ENCODE measurements around the gene EBF3. TPM values are rescaled to one million over a fixed set of nuclear protein-coding genes. Genes with fewer than 3 reads are reported as not detected.
A peak's percentile ranks its signal among the peaks of the same experiment; 100 is the strongest.

Gene EBF3
- polyA plus RNA-seq, 6 donors from 2014 or later: not detected

GRCh38 chr10:129896860-129897200 is 67.2 kb downstream of the EBF3 start:
- Mint-ChIP-seq H3K27ac (no peak overlapping the region), H3K4me3 (no peak overlapping the region), H3K27me3 (peaks cover 9 to 37% (median 20%) of the 10 kb centered on the region in 3 donors), H3K4me1 (no peaks in the 10 kb centered on the region), H3K36me3 (no peaks in the 10 kb centered on the region), H3K9me3 (no peaks in the 10 kb centered on the region)
- DNase-seq (no peak), ATAC-seq (ENCODE audit: low read depth in 2 of 2) (no peak)

GRCh38 chr10:129896136-129896859 is 67.8 kb downstream of the EBF3 start:
- DNase-seq (no peak), ATAC-seq (ENCODE audit: low read depth in 2 of 2) (no peak)
- Mint-ChIP-seq H3K36me3 (no peaks in the 10 kb centered on the region), H3K4me1 (no peaks in the 10 kb centered on the region), H3K27ac (no peak overlapping the region), H3K9me3 (no peaks in the 10 kb centered on the region), H3K27me3 (peaks cover 9 to 34% (median 16%) of the 10 kb centered on the region in 3 donors), H3K4me3 (no peak overlapping the region)

GRCh38 chr10:129895811-129896135 is 68.3 kb downstream of the EBF3 start:
- Mint-ChIP-seq H3K4me3 (no peak overlapping the region), H3K36me3 (no peaks in the 10 kb centered on the region), H3K27me3 (peaks cover 9 to 31% (median 16%) of the 10 kb centered on the region in 3 donors), H3K9me3 (no peaks in the 10 kb centered on the region), H3K27ac (no peak overlapping the region), H3K4me1 (no peaks in the 10 kb centered on the region)
- no peak for DNase-seq
- no peak for ATAC-seq (ENCODE audit: low read depth in 2 of 2)

- no peak for DNase-seq
- Mint-ChIP-seq H3K9me3 (no peaks in the 10 kb centered on the region), H3K27me3 (peaks cover 9 to 26% (median 13%) of the 10 kb centered on the region in 3 donors), H3K4me1 (no peaks in the 10 kb centered on the region), H3K27ac (no peak overlapping the region), H3K36me3 (no peaks in the 10 kb centered on the region), H3K4me3 (no peak overlapping the region)
- no peak for ATAC-seq (ENCODE audit: low read depth in 2 of 2)
These were observed 69.4 kb downstream of the EBF3 start for GRCh38 chr10:129894698-129895097.

- Mint-ChIP-seq H3K27ac (peak overlapping the region in 2 of 6 donors; percentile 12 to 15), H3K4me3 (no peak overlapping the region), H3K36me3 (no peaks in the 10 kb centered on the region), H3K4me1 (no peaks in the 10 kb centered on the region), H3K27me3 (peaks cover 4 to 16% (median 9%) of the 10 kb centered on the region in 3 donors), H3K9me3 (no peaks in the 10 kb centered on the region)
- DNase-seq (no peak), ATAC-seq (ENCODE audit: low read depth in 2 of 2) (no peak)
These were observed 70.7 kb downstream of the EBF3 start for GRCh38 chr10:129893104-129894089.

- no peak overlapping the region for H3K4me3 Mint-ChIP-seq
- H3K27me3 Mint-ChIP-seq: peaks cover 0 to 9% (median 8%) of the 10 kb centered on the region in 3 donors
- no peak for DNase-seq
- no peaks in the 10 kb centered on the region for H3K4me1 Mint-ChIP-seq
- no peak overlapping the region for H3K27ac Mint-ChIP-seq
- no peak for ATAC-seq (ENCODE audit: low read depth in 2 of 2)
- no peaks in the 10 kb centered on the region for H3K36me3 Mint-ChIP-seq
- no peaks in the 10 kb centered on the region for H3K9me3 Mint-ChIP-seq
These were observed 71.5 kb downstream of the EBF3 start for GRCh38 chr10:129892548-129893052.

- Mint-ChIP-seq H3K4me3 (no peak overlapping the region), H3K27me3 (peaks cover 0 to 12% (median 5%) of the 10 kb centered on the region in 3 donors), H3K27ac (no peak overlapping the region), H3K9me3 (no peaks in the 10 kb centered on the region), H3K36me3 (no peaks in the 10 kb centered on the region), H3K4me1 (no peaks in the 10 kb centered on the region)
- DNase-seq (no peak), ATAC-seq (ENCODE audit: low read depth in 2 of 2) (no peak)
These were observed 72.3 kb downstream of the EBF3 start for GRCh38 chr10:129891806-129892205.

GRCh38 chr10:129890170-129890569 is 73.9 kb downstream of the EBF3 start:
- H3K9me3 Mint-ChIP-seq: no peaks in the 10 kb centered on the region
- peak overlapping the region in 1 of 6 donors; percentile 76 for H3K27ac Mint-ChIP-seq
- no peak overlapping the region for H3K4me3 Mint-ChIP-seq
- DNase-seq: no peak
- no peaks in the 10 kb centered on the region for H3K36me3 Mint-ChIP-seq
- peaks cover 0 to 16% (median 5%) of the 10 kb centered on the region in 3 donors for H3K27me3 Mint-ChIP-seq
- ATAC-seq (ENCODE audit: low read depth in 2 of 2): no peak
- H3K4me1 Mint-ChIP-seq: no peaks in the 10 kb centered on the region

GRCh38 chr10:129888784-129889616 is 75.1 kb downstream of the EBF3 start:
- no peaks in the 10 kb centered on the region for H3K9me3 Mint-ChIP-seq
- ATAC-seq (ENCODE audit: low read depth in 2 of 2) (no peak), DNase-seq (no peak)
- no peak overlapping the region for H3K4me3 Mint-ChIP-seq
- no peak overlapping the region for H3K27ac Mint-ChIP-seq
- no peaks in the 10 kb centered on the region for H3K36me3 Mint-ChIP-seq
- H3K4me1 Mint-ChIP-seq: no peaks in the 10 kb centered on the region
- peaks cover 0 to 17% (median 0%) of the 10 kb centered on the region in 3 donors for H3K27me3 Mint-ChIP-seq

- Mint-ChIP-seq H3K36me3 (no peaks in the 10 kb centered on the region), H3K27me3 (peaks cover 0 to 17% (median 0%) of the 10 kb centered on the region in 3 donors), H3K4me3 (no peak overlapping the region), H3K27ac (no peak overlapping the region), H3K9me3 (no peaks in the 10 kb centered on the region), H3K4me1 (no peaks in the 10 kb centered on the region)
- ATAC-seq (ENCODE audit: low read depth in 2 of 2) (no peak), DNase-seq (no peak)
These were observed 75.9 kb downstream of the EBF3 start for GRCh38 chr10:129887986-129888783.

GRCh38 chr10:129887381-129887905 is 76.6 kb downstream of the EBF3 start:
- Mint-ChIP-seq H3K27me3 (peaks cover 0 to 17% (median 0%) of the 10 kb centered on the region in 3 donors), H3K36me3 (no peaks in the 10 kb centered on the region), H3K9me3 (no peaks in the 10 kb centered on the region), H3K4me3 (no peak overlapping the region), H3K4me1 (no peaks in the 10 kb centered on the region), H3K27ac (peak overlapping the region in 1 of 6 donors; percentile 7)
- DNase-seq (no peak), ATAC-seq (ENCODE audit: low read depth in 2 of 2) (no peak)

GRCh38 chr10:129886263-129886662 is 77.8 kb downstream of the EBF3 start:
- ATAC-seq (ENCODE audit: low read depth in 2 of 2): no peak
- H3K4me3 Mint-ChIP-seq: no peak overlapping the region
- H3K4me1 Mint-ChIP-seq: no peaks in the 10 kb centered on the region
- no peak for DNase-seq
- no peaks in the 10 kb centered on the region for H3K9me3 Mint-ChIP-seq
- no peaks in the 10 kb centered on the region for H3K36me3 Mint-ChIP-seq
- peaks cover 0 to 17% (median 0%) of the 10 kb centered on the region in 3 donors for H3K27me3 Mint-ChIP-seq
- H3K27ac Mint-ChIP-seq: no peak overlapping the region

Measured in naive B cell (primary cell).